NCI-H524 (cell line): ENCODE results near the gene MFSD1.

ENCODE experiments used
- DNase-seq, 2 experiments: peaks; one replicate each; lab custom pipeline; 2025; lab: John Stamatoyannopoulos, UW

The MFSD1 gene

GRCh38 chr3:158819282-158819681, 17.4 kb downstream of the MFSD1 start:
- no peak for DNase-seq

- peak in 1 of 2 experiments; percentile 37 for DNase-seq
These were observed 18.7 kb downstream of the MFSD1 start for GRCh38 chr3:158820521-158820920.

- DNase-seq = no peak
These were observed 20.0 kb downstream of the MFSD1 start for GRCh38 chr3:158821847-158822246.

GRCh38 chr3:158823426-158823825, 21.6 kb downstream of the MFSD1 start:
- no peak for DNase-seq

- no peak for DNase-seq
These were observed 25.9 kb downstream of the MFSD1 start for GRCh38 chr3:158827773-158828172.

GRCh38 chr3:158830391-158830790, 28.5 kb downstream of the MFSD1 start:
- DNase-seq = no peak

GRCh38 chr3:158831861-158832260, 30.0 kb downstream of the MFSD1 start:
- no peak for DNase-seq

- DNase-seq = no peak
These were observed 33.8 kb downstream of the MFSD1 start for GRCh38 chr3:158835631-158836030.

GRCh38 chr3:158836312-158836711, 34.5 kb downstream of the MFSD1 start:
- DNase-seq = no peak

- no peak for DNase-seq
These were observed 35.4 kb downstream of the MFSD1 start for GRCh38 chr3:158837240-158837639.

GRCh38 chr3:158839966-158840365, 38.1 kb downstream of the MFSD1 start:
- no peak for DNase-seq

GRCh38 chr3:158841387-158841786, 39.5 kb downstream of the MFSD1 start:
- DNase-seq = no peak

GRCh38 chr3:158842976-158843375, 41.1 kb downstream of the MFSD1 start:
- no peak for DNase-seq

- peak in 1 of 2 experiments; percentile 64 for DNase-seq
These were observed 44.0 kb downstream of the MFSD1 start for GRCh38 chr3:158845765-158846350.

- DNase-seq = no peak
These were observed 45.1 kb downstream of the MFSD1 start for GRCh38 chr3:158846803-158847451.

GRCh38 chr3:158847452-158847821, 45.6 kb downstream of the MFSD1 start:
- DNase-seq = no peak

- DNase-seq = no peak
These were observed 46.0 kb downstream of the MFSD1 start for GRCh38 chr3:158847885-158848284.

GRCh38 chr3:158849757-158850156, 47.9 kb downstream of the MFSD1 start:
- no peak for DNase-seq

GRCh38 chr3:158859362-158859761, 57.5 kb downstream of the MFSD1 start:
- no peak for DNase-seq

GRCh38 chr3:158863247-158863646, 61.4 kb downstream of the MFSD1 start:
- DNase-seq = no peak

- no peak for DNase-seq
These were observed 62.6 kb downstream of the MFSD1 start for GRCh38 chr3:158864492-158864891.

GRCh38 chr3:158875700-158876099, 73.8 kb downstream of the MFSD1 start:
- DNase-seq = no peak
